COLO668 (cell line): Measurements from ENCODE around the gene CAMK2B.

Experiments
- DNase-seq: peaks from one replicate; lab custom pipeline; 2025; ENCODE audit not compliant: unreplicated experiment; lab: John Stamatoyannopoulos, UW

Gene CAMK2B

DNA sequence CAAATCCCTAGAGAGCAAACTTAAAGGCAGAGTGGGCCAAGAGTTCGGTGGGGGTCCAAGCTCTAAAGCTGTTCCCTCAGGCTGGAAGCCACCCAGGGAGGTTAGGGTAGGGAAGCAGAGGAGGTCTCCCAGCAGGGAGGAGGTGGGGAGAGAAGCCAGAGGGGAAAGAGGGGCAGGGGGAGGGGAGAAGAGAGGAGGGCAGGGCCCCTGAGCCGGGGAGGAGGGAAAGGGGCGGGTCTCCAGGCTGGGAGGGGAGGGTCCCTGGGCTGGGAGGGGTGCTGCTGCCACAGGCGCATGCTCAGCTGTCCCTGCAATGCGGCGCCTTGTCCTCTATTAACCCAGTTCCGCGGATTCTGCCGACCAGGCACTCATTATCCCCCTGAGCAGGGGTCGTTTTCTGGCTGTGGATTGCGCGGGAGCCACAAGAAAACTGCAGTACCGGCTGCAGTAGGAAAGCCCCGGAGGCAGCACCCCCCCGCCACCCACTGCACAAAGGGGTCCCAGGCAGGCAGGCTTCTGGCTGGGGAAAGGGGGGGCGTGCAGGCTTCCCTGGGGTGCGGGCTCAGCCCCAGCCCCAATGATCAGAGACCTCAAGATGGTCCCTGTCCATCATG lies 49.3 kb downstream of the CAMK2B start:
- no peak for DNase-seq

DNA sequence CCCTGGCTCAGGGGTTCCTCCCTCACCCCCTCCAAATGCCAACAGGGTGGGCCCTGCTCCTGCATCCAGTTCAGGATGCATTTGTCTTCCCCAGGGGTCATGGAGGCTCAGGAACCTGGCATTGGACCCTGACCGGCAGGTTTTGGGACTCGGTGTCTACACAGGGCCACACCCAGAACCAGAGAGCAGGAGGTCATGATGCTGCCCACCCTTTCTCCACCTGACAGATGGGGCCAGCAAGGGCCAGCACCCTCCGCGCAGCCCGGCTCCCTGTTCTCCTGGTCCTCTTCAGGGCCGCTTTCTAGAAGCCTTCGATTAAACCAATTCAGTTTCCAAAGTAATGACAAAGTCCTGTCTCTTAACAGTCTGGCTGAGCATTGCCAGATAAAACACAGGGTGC lies 50.2 kb downstream of the CAMK2B start:
- DNase-seq: no peak

DNA sequence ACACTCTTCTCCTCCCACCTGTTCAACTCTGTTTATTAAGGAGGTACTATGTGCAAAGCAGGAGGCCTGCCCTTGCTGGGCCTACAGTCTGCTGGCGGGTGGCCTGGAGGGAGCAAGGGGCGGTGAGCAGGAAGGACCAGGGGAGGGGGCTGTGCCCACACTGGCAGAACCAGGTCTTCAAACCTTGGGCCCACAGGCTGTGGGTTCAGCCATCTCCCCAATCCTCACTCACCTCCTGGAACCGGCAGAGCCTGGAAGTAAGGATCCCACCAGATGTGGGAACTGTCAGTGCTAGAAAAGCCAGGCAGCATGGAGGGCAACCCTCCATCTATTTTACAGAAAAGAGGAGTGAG lies 50.8 kb downstream of the CAMK2B start:
- no peak for DNase-seq

DNA sequence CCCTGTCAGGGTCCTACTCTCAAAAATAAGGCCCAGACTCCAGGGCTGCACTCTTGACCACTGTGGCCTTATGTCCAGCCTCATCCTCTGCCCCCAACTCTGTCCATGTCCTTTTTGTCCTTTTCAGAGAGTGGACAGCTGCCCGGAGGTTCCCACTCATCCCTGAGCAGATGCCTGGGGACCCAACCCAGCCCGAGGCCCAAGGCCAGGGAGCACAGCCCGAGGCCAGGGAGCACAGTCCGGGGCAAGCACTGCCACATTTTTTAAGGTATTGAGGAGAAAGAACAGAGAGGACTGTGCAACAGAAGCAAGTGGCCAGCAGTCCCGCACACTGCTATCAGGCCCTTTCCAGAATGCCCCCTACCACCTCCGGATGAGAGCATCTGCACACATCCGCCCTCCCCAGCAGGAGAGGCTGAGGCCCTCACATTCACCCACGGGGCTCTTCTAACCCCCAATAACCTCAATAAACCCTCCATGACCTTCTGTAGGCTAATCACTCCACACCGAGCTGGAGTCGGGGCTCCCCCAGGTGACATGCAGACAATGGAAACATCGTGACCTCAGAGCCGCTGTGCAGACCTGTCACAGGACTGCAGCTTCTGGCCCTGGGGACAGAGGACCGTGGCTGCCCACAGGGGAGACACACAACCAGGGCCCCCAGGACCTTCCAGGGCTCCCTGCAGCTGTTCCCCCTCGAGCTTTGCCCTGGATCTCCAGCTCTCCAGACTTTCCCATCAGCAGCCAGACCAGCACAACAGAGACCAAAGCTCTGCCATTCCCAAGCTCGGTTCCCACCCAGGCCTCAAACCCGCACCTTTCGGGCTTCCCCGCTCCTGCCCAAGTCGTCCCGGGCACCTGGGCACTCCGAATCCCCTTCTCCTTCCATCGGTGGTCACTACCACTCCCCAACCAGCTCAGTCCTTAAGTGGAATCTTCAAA lies 51.4 kb downstream of the CAMK2B start:
- DNase-seq: no peak

DNA sequence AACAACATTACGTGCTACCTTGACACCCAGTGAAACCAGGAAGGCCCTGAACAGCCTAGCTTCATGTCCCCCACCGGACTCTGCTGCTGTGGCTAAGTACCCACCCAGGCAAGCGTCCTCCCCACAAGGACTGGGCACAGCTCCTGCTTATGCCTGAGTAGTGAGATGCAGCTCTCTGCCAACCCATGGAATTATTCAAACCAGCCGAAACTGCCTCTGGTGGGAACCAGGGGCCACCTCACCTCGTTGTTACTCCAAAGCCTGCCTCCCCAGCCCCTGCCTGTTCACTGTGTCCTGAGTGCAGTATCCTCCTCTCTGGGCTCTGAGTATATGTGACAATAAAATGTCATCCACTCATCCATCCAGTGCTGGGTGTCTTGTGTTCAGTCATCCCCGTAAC lies 52.4 kb downstream of the CAMK2B start:
- no peak for DNase-seq

DNA sequence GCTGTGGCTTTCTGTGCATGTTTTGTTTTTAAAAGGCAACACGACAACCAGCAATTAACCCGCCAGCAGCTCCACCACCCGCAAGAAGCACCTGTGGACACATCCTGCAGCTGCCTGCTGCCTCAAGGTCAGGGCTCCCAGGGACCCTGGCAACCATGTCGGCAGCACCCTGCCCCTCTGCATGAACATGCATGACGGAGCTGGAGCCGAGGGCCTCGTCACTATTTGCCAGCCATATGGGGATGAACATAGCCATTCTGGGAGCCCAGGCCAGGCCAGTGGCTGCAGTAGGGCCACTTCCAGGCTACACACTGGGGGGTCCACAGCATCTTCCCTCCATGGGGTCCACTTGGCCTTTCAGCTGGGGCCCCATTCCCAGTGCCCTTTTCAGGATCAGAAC lies 52.9 kb downstream of the CAMK2B start:
- peak; percentile 28 for DNase-seq

DNA sequence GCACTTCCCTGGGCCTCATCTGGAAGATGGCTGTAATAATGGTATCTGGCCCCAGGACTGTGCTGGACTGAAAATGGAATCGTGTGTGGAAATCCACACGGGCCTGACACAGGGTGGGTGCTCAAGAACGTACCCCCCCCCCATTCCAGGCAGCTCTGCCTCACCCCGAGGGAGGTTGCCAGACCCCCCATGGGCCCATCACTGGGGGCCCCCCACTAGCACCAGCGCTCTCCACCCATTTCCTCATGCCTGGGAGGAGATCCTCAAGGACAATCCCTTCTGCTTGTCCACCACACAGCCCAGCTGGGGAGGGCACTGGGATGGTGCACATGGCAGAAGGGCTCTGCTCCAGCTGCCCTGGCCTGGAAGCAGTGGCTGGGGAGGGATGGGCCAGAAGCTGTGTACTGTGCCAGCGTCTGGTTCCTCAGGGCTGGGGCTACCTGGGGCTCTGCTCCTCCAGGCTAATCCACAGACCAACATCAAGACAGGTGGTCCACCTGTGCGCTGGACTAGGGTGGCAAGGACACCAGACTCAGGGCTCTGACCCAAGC lies 55.4 kb downstream of the CAMK2B start:
- no peak for DNase-seq

DNA sequence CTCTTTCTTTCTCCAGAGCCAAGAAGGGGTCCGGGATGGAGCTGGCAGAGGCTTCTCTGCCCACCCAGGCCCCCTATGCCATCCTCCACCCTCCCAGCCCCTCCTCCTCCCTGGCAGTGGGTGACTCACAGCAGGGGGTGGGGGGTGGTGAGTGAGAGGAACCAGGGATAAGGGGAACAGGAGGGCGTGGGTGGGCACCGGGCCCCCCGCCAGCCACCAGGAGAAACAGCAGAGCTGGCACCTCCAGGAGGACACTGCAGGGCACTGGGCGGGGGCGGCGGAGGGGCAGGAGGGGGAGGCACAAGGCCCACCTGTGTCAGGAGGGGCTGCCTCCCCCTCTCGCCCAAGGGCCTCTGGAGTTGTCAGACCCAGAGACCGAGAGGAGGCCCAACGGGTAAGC lies 56.0 kb downstream of the CAMK2B start:
- no peak for DNase-seq

DNA sequence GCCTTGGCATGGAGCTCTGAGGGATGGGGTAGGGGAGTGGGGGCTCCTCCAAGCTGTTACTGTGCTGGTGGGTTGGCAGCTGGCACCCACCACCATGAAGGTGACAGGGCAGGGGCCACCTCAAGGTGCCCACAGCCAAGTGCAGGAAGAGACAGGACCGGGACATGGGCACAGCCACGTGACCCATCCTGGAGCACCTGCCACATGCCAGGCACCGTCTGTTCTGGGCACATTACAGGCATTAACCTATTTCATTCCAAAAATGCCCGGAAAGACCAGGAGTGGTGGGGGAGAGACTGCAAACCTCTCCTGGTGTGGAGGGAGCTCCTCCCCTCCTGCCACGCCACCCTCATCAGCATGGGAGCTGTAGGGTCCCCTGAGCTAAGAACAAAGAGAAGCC lies 56.7 kb downstream of the CAMK2B start:
- DNase-seq: no peak

DNA sequence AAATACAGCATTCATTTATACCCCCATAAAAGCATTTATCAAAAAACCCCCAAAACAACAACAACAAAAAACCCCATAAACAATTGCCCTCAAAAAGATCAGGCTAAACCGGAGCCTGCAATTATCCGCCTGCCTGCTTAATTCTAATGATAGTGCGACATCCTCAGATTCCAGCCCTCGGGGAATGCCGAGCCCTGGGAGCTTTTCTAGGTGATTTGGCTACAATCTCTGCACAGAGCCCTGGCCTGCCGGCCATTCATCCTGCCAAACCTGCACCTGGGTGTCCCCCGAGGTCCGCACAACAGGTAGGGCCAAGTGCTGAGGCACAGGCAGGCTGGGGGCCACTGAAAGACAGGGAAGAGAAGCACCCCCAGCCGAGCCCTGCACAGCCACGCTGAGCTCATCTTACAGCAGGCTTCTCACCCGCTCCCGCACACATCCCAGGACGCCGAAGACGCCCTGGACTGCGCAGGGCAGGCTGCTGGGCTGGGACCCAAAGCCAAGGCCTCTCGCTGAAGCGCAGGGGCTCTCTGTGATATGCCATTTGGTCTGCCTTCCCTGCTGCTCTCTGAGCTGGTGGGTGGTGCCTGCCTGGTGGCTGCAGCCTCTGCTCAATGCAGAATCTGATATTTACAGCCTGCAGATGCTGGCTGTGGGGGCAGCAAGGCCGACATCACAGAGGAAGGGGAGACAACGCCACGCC lies 57.5 kb downstream of the CAMK2B start:
- DNase-seq: no peak

DNA sequence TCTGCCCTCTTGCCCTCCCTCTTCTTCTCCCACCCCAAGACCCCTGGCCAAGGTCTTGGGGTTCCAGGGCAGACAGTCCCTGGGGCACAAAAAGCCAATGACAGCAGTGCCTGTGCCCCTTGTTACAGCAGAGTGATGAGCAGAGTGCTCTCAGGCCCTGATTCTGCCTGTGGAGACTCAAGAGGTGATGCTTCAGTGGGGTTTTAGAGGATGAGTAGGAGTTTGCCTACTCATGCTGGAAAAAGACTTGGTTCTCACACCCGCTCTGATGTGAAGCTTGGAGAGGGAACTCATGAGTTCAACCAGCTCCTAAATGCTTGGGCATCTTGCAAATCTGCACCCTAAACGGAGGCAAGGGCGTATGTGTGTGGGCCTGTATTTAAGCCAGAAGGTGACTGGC lies 58.2 kb downstream of the CAMK2B start:
- no peak for DNase-seq

DNA sequence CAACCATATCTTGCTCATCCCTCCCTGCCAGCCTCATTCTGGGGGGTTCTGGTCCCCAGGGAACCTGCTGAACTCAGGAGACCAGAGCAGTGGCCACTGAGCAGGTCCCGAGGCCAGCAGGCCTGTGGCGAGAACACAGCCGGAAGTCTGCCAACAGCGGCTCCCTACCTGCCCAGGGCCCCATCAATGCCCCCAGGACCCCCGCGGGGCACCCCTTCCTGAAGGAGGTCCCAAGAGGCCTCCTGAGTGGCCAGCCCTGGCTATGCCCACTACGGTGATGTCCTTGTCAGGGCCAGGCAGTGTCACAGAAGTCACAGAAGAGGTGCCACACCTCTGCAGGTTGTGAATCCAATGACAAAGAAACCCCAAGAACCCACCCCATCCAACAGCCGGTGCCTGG lies 58.9 kb downstream of the CAMK2B start:
- DNase-seq: no peak

DNA sequence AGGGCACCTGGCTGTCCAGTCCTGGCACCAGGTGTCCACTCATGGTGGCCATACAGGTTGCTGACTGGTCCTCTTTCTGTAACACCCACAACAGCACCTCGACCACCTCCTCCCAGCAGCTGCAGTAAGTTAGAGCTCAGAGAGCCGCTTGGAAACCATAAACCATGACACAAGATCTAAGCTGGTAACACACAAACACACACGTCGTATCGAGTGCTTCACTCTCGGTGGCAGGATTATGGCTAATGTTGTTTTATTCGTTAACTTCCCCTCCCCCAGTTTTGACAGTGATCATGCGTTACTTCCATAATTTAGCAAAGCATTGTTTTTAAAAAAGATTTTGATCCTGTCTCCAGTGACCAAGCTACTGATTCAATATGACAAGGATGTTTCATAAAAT lies 59.7 kb downstream of the CAMK2B start:
- DNase-seq: peak; percentile 17

DNA sequence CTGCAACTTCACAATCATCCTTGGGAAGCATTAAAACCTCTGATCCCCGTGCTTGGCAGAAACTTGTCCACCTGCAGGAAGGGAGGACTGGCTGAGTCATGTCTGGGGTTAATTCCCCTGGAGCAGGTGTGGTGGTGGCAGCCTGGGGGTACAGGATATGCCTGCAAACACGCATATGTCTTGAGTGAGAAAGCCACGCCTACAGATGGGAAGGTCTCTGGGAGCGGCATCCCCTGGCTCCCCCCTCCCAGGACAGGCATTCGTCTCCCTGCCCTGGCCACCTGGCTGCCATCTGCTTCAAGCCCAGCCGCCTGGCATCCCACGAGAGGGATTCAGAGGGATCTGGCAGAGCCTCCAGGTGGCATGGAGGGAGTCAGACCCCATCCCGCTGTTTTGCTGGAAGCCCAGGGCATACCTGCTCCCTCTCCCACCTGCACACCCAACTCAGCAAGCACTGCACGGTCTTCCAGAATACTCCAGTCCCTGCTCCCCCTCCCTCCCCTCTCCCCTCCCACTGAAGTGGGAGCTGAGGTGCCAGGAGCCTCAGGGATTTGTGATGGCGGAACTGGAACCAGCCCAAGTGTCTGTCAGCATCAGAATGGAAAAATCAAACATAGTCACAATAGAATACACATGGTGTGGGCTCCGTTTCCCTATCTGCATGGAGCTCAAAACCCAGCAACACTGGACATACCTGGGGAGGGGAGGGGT lies 61.0 kb downstream of the CAMK2B start:
- peak; percentile 97 for DNase-seq

DNA sequence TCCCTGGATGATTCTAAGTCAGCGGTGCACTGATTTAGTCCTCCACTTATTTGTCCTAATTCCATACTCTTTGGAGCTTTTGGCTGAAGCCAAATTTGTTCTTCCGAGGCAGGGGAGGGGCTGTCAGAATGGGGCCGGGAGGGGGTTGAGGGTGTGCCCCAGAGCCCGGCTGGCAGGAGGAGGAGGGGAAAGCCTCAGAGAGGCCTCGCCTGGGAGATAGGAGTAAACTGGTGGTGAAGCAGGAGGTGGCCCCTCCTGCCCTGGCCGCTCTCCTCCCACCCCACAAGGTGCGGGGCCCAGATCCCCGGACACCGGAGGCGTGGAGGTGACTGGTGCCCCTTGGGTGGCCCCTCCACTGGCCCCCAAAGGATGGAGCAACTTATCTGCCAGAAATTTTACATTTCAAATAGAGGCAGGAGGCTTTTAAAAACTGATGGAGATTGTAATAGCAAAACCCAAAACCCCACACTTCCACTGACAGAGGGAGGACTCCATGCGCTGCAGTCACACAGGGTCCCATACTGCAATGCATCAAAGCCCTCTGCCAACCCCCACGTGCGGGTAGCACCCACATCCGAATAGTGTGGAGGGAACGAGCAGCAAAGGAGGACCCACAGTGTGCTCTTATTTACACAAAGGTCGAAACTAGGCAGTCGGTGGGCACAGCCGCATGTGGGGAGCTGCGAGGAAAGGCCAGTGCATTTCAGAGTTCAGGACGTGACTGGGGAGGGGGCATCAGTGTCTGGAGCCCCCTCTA lies 61.9 kb downstream of the CAMK2B start:
- DNase-seq: no peak

DNA sequence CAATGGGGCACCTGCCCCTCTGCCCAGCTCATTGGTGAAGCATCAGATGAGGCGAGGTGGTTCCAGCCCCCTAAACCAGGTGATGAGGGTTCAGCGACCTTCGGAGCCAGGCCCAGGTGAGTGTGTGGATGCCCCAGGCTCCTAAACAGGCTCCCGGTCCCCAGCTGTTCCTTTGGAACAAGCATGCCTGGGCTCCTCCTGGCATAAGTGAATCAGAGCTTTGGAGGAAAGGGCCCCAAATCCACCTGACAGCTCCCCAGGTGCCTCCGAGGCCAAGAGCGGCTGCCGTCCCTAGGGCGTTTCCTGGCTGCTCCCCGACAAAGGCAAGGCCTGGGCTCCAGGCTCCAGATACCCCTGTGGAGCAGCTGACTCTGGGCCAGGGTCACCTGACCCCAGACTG lies 63.4 kb downstream of the CAMK2B start:
- no peak for DNase-seq

DNA sequence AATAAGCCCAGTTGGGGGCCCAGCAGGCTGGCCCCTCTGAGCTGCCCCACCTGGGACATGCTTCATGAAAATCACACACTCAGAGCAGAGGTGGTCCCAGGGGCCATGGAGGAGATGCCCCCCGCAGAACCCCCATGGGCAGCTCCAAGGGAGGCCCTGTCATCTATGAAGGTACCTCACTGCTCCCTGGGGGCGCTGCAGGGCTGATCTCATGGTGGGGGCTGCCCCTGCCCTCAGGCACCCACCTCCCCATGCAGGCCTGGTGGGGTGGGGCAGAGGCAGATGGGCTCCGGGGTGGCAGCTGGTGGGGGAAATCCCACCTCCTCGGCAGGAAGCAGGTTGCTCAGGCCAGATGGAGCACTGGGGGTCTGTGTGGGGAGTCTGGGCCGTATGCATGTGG lies 64.2 kb downstream of the CAMK2B start:
- no peak for DNase-seq

DNA sequence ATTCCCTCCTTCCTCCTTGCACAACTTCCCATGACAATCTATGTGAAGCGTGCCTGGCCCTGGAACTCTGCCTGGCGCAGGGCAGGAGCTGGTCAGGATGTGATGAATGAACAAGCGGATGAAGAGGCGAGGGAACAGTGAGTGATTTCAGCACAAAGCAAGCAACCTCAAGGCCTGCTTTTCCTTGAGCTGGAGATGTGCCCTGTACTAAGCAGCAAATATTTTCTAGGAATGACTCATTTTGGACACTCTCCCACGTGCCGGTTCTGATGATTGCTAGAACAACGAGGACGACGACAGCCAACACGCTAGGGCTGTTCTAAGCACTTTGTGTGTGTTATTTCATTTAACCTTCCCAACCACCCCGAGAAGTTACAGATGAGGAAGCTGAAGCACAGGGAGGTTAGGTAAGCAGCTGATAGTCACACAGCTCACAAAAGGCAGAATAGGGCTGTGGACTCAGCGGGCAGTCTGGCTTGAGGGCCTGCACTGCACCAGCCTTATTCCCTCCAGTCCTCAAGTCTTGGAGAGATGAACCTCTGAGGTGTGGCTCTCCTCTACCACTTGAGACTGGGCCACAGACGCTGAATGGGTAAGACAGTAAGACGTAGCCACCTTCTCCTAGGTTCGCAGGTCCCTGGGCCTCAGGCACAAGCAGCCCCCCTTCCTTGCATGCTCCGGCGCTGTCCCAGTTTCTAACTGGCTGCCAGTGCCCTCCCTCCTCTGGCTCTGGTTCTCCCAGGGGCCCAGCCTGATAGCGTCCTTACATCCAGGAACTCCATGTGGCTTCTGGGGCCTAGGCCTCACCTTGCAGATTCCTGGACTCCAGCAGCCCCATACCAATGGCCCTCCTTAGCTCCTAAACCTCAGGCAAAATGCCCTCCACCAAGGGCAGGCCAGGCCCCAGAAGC lies 65.6 kb downstream of the CAMK2B start:
- no peak for DNase-seq

DNA sequence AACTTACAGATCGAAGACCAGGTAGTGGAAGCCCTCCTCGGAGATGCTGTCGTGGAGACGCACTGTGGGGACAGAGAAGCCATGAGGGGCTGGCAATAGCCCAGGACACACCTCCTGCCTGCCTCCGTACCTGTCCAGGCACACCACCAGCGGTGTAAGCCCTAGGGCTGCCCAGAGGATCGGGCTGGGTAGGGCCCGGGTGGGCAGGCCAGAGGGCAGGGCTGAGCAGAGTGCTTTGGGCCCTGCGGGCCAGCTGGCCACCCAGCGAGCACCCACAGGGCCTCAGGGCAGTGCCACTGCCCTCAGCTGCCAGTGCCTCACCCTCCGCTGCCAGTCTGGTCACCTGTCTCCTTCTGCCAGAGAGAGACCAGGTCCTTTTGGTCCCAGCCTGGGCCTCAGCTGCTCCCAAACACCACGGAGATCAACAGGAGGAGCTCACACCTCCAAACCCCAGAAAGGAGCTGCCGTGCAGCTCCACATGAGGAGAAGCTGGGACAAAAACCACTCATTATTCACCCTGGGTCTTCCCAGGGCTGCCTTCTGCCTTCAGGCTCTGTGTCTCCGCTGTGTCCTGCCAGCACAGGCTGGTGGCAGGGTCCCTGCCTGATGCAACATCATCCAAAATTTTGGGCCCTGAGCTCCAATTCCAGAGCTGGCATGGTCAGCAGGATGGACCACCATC lies 66.4 kb downstream of the CAMK2B start:
- DNase-seq: no peak
